Thymus (tissue), 11 donors: ENCODE data around the gene ANKS1A. TPM values are rescaled to one million over a fixed set of nuclear protein-coding genes. Genes with fewer than 3 reads are reported as not detected.

Experiments used
- DNase-seq, 9 donors: peaks; one replicate each; pipeline ENCODE4 v3.0.0-alpha.2; 2013; ENCODE audit warnings: low spot score in 9 of 9, low read depth in 6 of 9, missing footprints in 1 of 9
- H3K27ac ChIP-seq, 2 donors: one replicate each; pipeline ENCODE4 v1.5.1; 2013; ENCODE audit warnings: control low read depth in 1 of 2, low read depth in 1 of 2, low read length in 1 of 2, mild to moderate bottlenecking in 1 of 2, moderate library complexity in 1 of 2
- H3K27me3 ChIP-seq, 2 donors: one replicate each; pipeline ENCODE4 v1.5.1; 2013; ENCODE audit warnings: low read length in 1 of 2; ENCODE audit not compliant: control insufficient read depth in 2 of 2, insufficient read depth in 1 of 2
- H3K36me3 ChIP-seq, 2 donors: one replicate each; pipeline ENCODE4 v1.5.1; 2013; ENCODE audit warnings: low read length in 1 of 2, mild to moderate bottlenecking in 1 of 2, moderate library complexity in 1 of 2; ENCODE audit not compliant: control insufficient read depth in 2 of 2, insufficient read depth in 2 of 2
- H3K4me1 ChIP-seq, 2 donors: one replicate each; pipeline ENCODE4 v1.5.1; 2013; ENCODE audit warnings: low read length in 2 of 2; ENCODE audit not compliant: control insufficient read depth in 2 of 2, insufficient read depth in 2 of 2
- H3K4me3 ChIP-seq, 2 donors: one replicate each; pipeline ENCODE4 v1.5.1; 2013; ENCODE audit warnings: low read length in 2 of 2, control low read depth in 1 of 2, mild to moderate bottlenecking in 1 of 2
- H3K9me3 ChIP-seq, 2 donors: one replicate each; pipeline ENCODE4 v1.5.1; 2013; ENCODE audit warnings: low read length in 1 of 2, mild to moderate bottlenecking in 1 of 2; ENCODE audit not compliant: control insufficient read depth in 2 of 2, insufficient read depth in 1 of 2
- WGBS: extraction: QIAGEN DNeasy Blood & Tissue Kit; methylation state at CpG from one replicate; pipeline ENCODE4 v1.1.7; 2013; 5-methylcytosine and 5-hydroxymethylcytosine counted together
- polyA plus RNA-seq: library from polyadenylated mRNA; stranded (reverse); fragments of 200-250 nt; gene quantifications from one replicate; pipeline ENCODE4 v1.2.3, GENCODE V29; 2013
- total RNA-seq: library from RNA; stranded (reverse); fragments of 120-200 nt; gene quantifications from one replicate; pipeline ENCODE4 v1.2.4, GENCODE V29; 2013
- donor health status: healthy.

Gene ANKS1A
- total and polyA plus RNA-seq, 2 donors = 6.9 to 7.7 TPM

- Histone ChIP-seq H3K36me3 (no peaks in the 10 kb centered on the region), H3K4me3 (no peak overlapping the region), H3K9me3 (no peaks in the 10 kb centered on the region), H3K27ac (peak overlapping the region in 1 of 2 donors; percentile 67), H3K27me3 (no peaks in the 10 kb centered on the region), H3K4me1 (peaks cover 0 to 17% of the 10 kb centered on the region in 2 donors)
- 91% methylated on average over 2 of the region's 2 CpGs for WGBS
- DNase-seq = no peak
These were observed 68.3 kb downstream of the ANKS1A start for GRCh38 chr6:34957231-34957783.

- Histone ChIP-seq H3K9me3 (no peaks in the 10 kb centered on the region), H3K4me1 (peaks cover 0 to 17% of the 10 kb centered on the region in 2 donors), H3K27me3 (no peaks in the 10 kb centered on the region), H3K27ac (peak overlapping the region in 1 of 2 donors; percentile 8), H3K4me3 (no peak overlapping the region), H3K36me3 (no peaks in the 10 kb centered on the region)
- DNase-seq = no peak
- 89% methylated on average over 2 of the region's 2 CpGs for WGBS
These were observed 69.7 kb downstream of the ANKS1A start for GRCh38 chr6:34958734-34959133.

- no peak overlapping the region for H3K4me3 ChIP-seq
- H3K27me3 ChIP-seq = no peaks in the 10 kb centered on the region
- peaks cover 0 to 17% of the 10 kb centered on the region in 2 donors for H3K4me1 ChIP-seq
- no peaks in the 10 kb centered on the region for H3K36me3 ChIP-seq
- H3K9me3 ChIP-seq = no peaks in the 10 kb centered on the region
- no peak for DNase-seq
- no peak overlapping the region for H3K27ac ChIP-seq
These were observed 70.2 kb downstream of the ANKS1A start for GRCh38 chr6:34959224-34959623.

GRCh38 chr6:34961082-34961481 lies 72.0 kb downstream of the ANKS1A start:
- no peak for DNase-seq
- Histone ChIP-seq H3K36me3 (no peaks in the 10 kb centered on the region), H3K27ac (no peak overlapping the region), H3K4me1 (peaks cover 0 to 15% of the 10 kb centered on the region in 2 donors), H3K27me3 (no peaks in the 10 kb centered on the region), H3K9me3 (no peaks in the 10 kb centered on the region), H3K4me3 (no peak overlapping the region)
- 87% methylated on average over 2 of the region's 2 CpGs for WGBS

- no peaks in the 10 kb centered on the region for H3K9me3 ChIP-seq
- 93% methylated on average over 7 of the region's 7 CpGs for WGBS
- no peak for DNase-seq
- no peaks in the 10 kb centered on the region for H3K27me3 ChIP-seq
- no peak overlapping the region for H3K4me3 ChIP-seq
- no peak overlapping the region for H3K27ac ChIP-seq
- H3K4me1 ChIP-seq = peaks cover 0 to 14% of the 10 kb centered on the region in 2 donors
- no peaks in the 10 kb centered on the region for H3K36me3 ChIP-seq
These were observed 72.5 kb downstream of the ANKS1A start for GRCh38 chr6:34961574-34961973.

GRCh38 chr6:34964564-34964963 lies 75.5 kb downstream of the ANKS1A start:
- no peak overlapping the region for H3K4me3 ChIP-seq
- WGBS = 98% methylated on average over 3 of the region's 3 CpGs
- no peak for DNase-seq
- no peaks in the 10 kb centered on the region for H3K27me3 ChIP-seq
- H3K36me3 ChIP-seq = peaks cover 0 to under 1% of the 10 kb centered on the region in 2 donors
- no peak overlapping the region for H3K27ac ChIP-seq
- H3K4me1 ChIP-seq = peaks cover 0 to 4% of the 10 kb centered on the region in 2 donors
- no peaks in the 10 kb centered on the region for H3K9me3 ChIP-seq

- Histone ChIP-seq H3K36me3 (peaks cover 10 to 11% of the 10 kb centered on the region in 2 donors), H3K27me3 (no peaks in the 10 kb centered on the region), H3K9me3 (no peaks in the 10 kb centered on the region), H3K4me1 (no peaks in the 10 kb centered on the region), H3K27ac (no peak overlapping the region), H3K4me3 (no peak overlapping the region)
- DNase-seq = no peak
- 99% methylated on average over 3 of the region's 3 CpGs for WGBS
These were observed 78.4 kb downstream of the ANKS1A start for GRCh38 chr6:34967461-34967860.

- Histone ChIP-seq H3K27me3 (no peaks in the 10 kb centered on the region), H3K27ac (no peak overlapping the region), H3K36me3 (peaks cover 10 to 11% of the 10 kb centered on the region in 2 donors), H3K9me3 (no peaks in the 10 kb centered on the region), H3K4me1 (no peaks in the 10 kb centered on the region), H3K4me3 (no peak overlapping the region)
- WGBS = 98% methylated on average over 7 of the region's 7 CpGs
- no peak for DNase-seq
These were observed 80.7 kb downstream of the ANKS1A start for GRCh38 chr6:34969662-34970265.

GRCh38 chr6:34970488-34970887 lies 81.4 kb downstream of the ANKS1A start:
- 97% methylated on average over 3 of the region's 3 CpGs for WGBS
- DNase-seq = no peak
- H3K27me3 ChIP-seq = no peaks in the 10 kb centered on the region
- H3K9me3 ChIP-seq = no peaks in the 10 kb centered on the region
- H3K36me3 ChIP-seq = peaks cover 10 to 11% of the 10 kb centered on the region in 2 donors
- no peak overlapping the region for H3K27ac ChIP-seq
- H3K4me3 ChIP-seq = no peak overlapping the region
- H3K4me1 ChIP-seq = no peaks in the 10 kb centered on the region
